ENCODE data around the gene CNR2.
"Not testable (repeated sequence)": the region's sequence is repeated elsewhere in the genome, so short reads cannot be mapped to it uniquely, and the experiment has no call there.

The CNR2 gene

DNA sequence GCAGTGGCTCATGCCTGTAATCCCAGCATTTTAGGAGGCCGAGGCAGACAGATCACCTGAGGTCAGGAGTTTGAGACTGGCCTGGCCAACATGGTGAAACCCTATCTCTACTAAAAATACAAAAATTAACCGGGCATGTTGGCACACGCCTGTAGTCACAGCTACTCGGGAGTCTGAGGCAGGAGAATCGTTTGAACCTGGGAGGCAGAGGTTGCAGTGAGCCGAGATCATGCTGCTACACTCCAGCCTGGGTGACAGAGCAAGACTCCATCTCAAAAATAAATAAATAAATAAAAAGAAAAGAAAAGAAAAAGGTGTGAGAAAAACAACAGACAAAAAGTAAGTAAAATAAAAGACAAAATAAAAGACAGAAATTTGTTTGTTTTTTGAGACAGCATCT is 79.0 kb downstream of the CNR2 start:
- DNase-seq (ENCODE audit: low spot score): not testable (repeated sequence)

DNA sequence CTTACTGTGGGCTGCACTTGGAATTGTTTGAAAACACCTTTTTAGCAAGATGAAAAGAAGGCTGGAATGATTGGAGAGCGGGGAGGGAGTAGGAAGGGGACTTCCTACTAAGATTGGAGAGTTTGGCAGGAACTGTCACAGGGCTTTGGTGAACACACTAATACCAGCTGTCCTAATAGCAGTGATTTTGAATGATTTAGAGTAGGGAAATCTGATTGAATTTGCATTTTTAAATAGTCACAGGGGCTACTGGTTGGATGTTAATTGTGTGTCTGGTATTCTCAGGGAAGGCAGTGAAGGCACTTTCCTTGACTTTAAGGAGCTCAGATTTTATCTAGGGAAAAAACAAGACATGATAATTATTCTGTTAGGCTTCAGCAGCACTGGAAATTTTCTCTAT is 85.4 kb downstream of the CNR2 start:
- no peak for DNase-seq (ENCODE audit: low spot score)

DNA sequence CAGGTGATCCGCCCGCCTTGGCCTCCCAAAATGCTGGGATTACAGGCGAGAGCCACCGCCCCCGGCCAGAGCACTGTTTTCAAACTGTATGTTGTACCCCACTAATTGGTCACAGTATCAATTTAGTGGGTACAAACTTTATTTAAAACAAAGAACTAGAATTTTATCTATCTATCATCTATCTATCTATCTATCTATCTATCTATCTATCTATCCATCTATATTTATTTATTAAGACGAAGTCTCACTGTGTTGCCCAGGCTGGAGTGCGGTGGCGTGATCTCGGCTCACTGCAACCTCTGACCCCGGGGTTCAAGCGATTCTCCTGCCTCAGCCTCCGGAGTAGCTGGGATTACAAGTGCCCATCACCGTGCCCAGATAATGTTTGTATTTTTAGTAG is 86.6 kb downstream of the CNR2 start:
- DNase-seq (ENCODE audit: low spot score): not testable (repeated sequence)

DNA sequence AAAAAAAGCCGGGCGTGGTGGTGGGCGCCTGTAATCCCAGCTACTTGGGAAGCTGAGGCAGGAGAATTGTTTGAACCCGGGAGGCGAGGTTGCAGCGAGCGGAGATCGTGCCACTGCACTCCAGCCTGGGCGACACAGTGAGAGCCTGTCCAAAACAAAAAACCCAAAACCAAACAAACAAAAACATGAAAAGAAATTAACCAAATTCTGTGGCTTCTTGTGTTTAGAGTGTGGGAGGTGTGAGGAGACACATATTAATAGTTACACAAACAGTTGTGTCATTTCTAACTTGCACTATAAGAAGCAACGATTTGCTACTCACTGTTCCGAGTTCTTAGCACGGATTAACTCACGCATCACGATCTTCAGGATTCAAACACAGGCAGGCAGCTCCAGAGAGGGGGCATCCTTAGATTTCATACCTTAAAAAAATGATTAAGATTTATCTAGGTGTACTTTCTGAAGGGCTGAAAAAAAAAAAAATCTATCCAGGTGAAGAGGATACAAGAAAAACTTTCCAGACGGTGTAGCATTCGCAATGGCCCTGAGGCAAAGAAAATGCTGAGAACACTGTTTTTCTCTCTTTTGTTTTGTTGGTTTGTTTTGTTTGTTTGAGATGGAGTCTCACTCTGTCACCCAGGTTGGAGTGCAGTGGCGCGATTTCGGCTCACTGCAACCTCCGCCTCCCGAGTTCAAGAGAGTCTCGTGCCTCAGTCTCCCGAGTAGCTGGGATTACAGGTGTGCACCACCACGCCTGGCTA is 87.2 kb downstream of the CNR2 start:
- no peak for DNase-seq (ENCODE audit: low spot score)

DNA sequence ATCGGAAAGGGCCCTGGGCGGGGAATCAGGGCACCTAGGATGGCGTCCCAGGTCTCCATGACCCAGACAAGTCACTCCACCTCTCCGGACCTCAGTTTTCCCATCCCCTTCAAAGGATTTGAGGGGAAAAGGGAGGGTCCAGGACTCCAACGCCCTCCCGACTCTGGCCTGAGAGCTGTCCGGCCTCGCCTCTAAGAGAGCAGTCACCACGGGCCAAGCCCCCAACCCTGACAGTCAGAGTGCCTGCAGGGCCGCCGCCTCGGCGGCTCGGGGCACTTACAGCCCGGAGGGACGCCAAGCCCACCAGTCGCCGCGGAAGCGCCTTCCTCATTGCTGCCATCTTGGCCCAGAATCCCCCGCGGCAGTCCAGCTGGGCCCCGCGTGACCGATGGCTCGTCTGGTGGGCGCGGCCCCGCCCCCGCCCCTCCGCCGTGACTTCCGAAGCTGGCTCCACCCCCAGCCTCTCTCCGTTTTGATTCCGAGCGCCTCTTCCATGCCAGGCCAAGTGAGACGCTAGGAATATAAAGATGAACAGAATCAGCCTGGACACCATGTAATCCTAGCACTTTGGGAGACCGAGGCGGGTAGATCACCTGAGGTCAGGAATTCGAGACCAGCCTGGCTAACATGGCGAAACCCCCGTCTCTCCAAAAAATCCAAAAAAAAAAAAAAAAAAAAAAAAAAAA is 87.9 kb downstream of the CNR2 start, which contains the start of gene HMGCL:
Gene HMGCL, minus strand, starts transcription at position 354 of the 686 bp plus-strand sequence. Its CDS starts 14 bp downstream, at position 340.
- DNase-seq (ENCODE audit: low spot score): peak; percentile 86

DNA sequence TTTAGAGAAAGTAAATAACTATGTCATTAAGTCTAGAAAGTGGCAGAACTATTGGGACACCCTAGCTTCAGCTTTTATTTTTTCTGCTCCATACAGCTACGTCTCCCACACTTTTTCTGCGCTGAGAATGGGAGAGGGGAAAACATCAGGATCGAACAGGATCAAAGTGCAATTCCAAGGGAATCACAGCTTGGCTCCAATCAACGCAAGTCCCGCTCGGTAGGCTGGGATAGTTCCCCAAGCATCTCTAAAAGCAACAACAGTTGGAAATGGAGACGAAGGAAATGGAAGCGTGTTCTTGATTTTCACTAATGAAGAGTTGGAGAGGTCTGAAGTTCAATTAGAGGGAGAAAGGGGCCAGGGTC is 88.5 kb downstream of the CNR2 start:
- DNase-seq (ENCODE audit: low spot score): no peak

DNA sequence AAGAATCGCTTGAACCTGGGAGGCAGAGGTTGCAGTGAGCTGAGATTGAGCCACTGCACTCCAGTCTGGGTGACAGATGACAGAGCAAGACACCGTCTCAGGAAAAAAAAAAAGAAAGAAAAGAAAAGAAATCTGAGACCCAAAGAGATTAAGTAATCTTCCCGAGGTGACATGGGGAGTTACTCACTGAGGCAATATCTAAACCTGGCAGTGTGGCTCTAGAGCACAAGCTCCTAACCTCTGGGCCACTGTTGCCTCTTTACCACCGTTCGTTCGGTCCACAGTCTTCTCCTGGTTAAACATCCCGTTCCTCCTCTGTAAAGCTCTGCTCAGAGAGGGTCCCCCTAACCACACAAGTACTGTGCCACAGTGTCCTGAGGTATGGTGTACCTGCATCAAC is 89.4 kb downstream of the CNR2 start:
- DNase-seq (ENCODE audit: low spot score): no peak

All from SW480 (cell line).